WTC11 (cell line): ENCODE measurements around the gene PCGF3. TPM values are rescaled to one million over a fixed set of nuclear protein-coding genes. Genes with fewer than 3 reads are reported as not detected.

Experiments used
- ATAC-seq: fragments of 200-7000 bp; cut with Tn5 transposase; 2 replicates; pipeline ENCODE4 v1.10.0; 2021; ENCODE audit warnings: mild to moderate bottlenecking, moderate library complexity
- CTCF ChIA-PET: fragments of 300-600 bp; sonication (Branson Sonifier 250); formaldehyde crosslinking; loops from one replicate; lab custom pipeline; 2021; ENCODE audit warnings: antibody characterized with exemption; lab: Charles Lee
- POLR2A ChIA-PET: fragments of 350-600 bp; sonication (Branson Sonifier 250); formaldehyde crosslinking; loops from one replicate; lab custom pipeline; 2021; ENCODE audit warnings: antibody characterized with exemption; lab: Charles Lee
- DNase-seq: peaks from one replicate; pipeline ENCODE4 v3.0.0; 2021; ENCODE audit warnings: low spot score
- H3K27ac Mint-ChIP-seq: 2 replicates; pipeline ENCODE4 v1.8.0; 2021; ENCODE audit warnings: mixed read lengths
- H3K27me3 Mint-ChIP-seq: 2 replicates; pipeline ENCODE4 v1.8.0; 2021; ENCODE audit warnings: low read depth, mild to moderate bottlenecking, moderate library complexity, mixed read lengths
- H3K36me3 Mint-ChIP-seq: 2 replicates; pipeline ENCODE4 v1.8.0; 2021; ENCODE audit warnings: mixed read lengths
- H3K4me1 Mint-ChIP-seq: 2 replicates; pipeline ENCODE4 v1.8.0; 2022; ENCODE audit warnings: mixed read lengths
- H3K4me3 Mint-ChIP-seq: 2 replicates; pipeline ENCODE4 v1.8.0; 2021; ENCODE audit warnings: mild to moderate bottlenecking, moderate library complexity, mixed read lengths
- H3K9me3 Mint-ChIP-seq: 2 replicates; pipeline ENCODE4 v1.8.0; 2021; ENCODE audit warnings: mixed read lengths
- AR ChIP-seq: fragments of 250-450 bp; sonication (Bioruptor Pico); IDR thresholded peaks from 2 replicates; pipeline ENCODE4 v1.9.0; 2021; ENCODE audit warnings: mild to moderate bottlenecking
- CBFB ChIP-seq: sonication (generic); formaldehyde crosslinking; IDR thresholded peaks from 2 replicates; pipeline ENCODE4 v1.8.1; 2022; ENCODE audit warnings: mild to moderate bottlenecking, low read depth, missing genetic modification reagents
- CREB1 ChIP-seq: sonication (generic); formaldehyde crosslinking; IDR thresholded peaks from 2 replicates; pipeline ENCODE4 v1.8.0; 2023; ENCODE audit warnings: mild to moderate bottlenecking, missing genetic modification reagents
- E2F5 ChIP-seq: sonication (generic); formaldehyde crosslinking; IDR thresholded peaks from 2 replicates; pipeline ENCODE4 v1.8.1; 2022; ENCODE audit warnings: mild to moderate bottlenecking, moderate library complexity, missing genetic modification reagents
- FOXK1 ChIP-seq: sonication (generic); formaldehyde crosslinking; IDR thresholded peaks from 2 replicates; pipeline ENCODE4 v1.8.0; 2022; ENCODE audit warnings: mild to moderate bottlenecking, moderate library complexity, missing genetic modification reagents
- HMGXB4 ChIP-seq: sonication (generic); formaldehyde crosslinking; IDR thresholded peaks from 2 replicates; pipeline ENCODE4 v1.8.1; 2023; ENCODE audit warnings: mild to moderate bottlenecking, moderate library complexity, missing genetic modification reagents
- JAZF1 ChIP-seq: fragments of 250-450 bp; sonication (Bioruptor Pico); IDR thresholded peaks from 2 replicates; pipeline ENCODE4 v1.9.0; 2021; ENCODE audit warnings: moderate library complexity, mild to moderate bottlenecking, inconsistent platforms
- NR3C1 ChIP-seq: sonication (generic); formaldehyde crosslinking; conservative IDR thresholded peaks from 2 replicates; pipeline ENCODE4 v1.8.1; 2023; ENCODE audit warnings: low read depth, mild to moderate bottlenecking, missing genetic modification reagents
- PRDM15 ChIP-seq: sonication (generic); formaldehyde crosslinking; IDR thresholded peaks from 2 replicates; pipeline ENCODE4 v1.8.0; 2022; ENCODE audit warnings: missing genetic modification reagents
- SP1 ChIP-seq: sonication (generic); formaldehyde crosslinking; conservative IDR thresholded peaks from 2 replicates; pipeline ENCODE4 v1.8.1; 2022; ENCODE audit warnings: missing genetic modification reagents
- TCF7 ChIP-seq: sonication (generic); formaldehyde crosslinking; IDR thresholded peaks from 2 replicates; pipeline ENCODE4 v1.8.0; 2022; ENCODE audit warnings: mild to moderate bottlenecking, low read depth, missing genetic modification reagents, moderate library complexity
- TEAD4 ChIP-seq: sonication (generic); formaldehyde crosslinking; IDR thresholded peaks from 2 replicates; pipeline ENCODE4 v1.8.0; 2022; ENCODE audit warnings: mild to moderate bottlenecking, missing genetic modification reagents
- ZBTB21 ChIP-seq: sonication (generic); formaldehyde crosslinking; IDR thresholded peaks from 2 replicates; pipeline ENCODE4 v1.8.1; 2023; ENCODE audit warnings: mild to moderate bottlenecking, missing genetic modification reagents, borderline replicate concordance
- ZNF281 ChIP-seq: sonication (generic); formaldehyde crosslinking; IDR thresholded peaks from 2 replicates; pipeline ENCODE4 v1.8.0; 2023; ENCODE audit warnings: mild to moderate bottlenecking, missing genetic modification reagents
- ZNF317 ChIP-seq: sonication (generic); formaldehyde crosslinking; IDR thresholded peaks from 2 replicates; pipeline ENCODE4 v1.8.1; 2023; ENCODE audit warnings: low read depth, mild to moderate bottlenecking, moderate library complexity, missing genetic modification reagents, borderline replicate concordance
- ZNF423 ChIP-seq: fragments of 250-450 bp; sonication (Bioruptor Pico); IDR thresholded peaks from 2 replicates; pipeline ENCODE4 v2.1.2; 2022; ENCODE audit warnings: mild to moderate bottlenecking, moderate library complexity
- ZNF512 ChIP-seq: sonication (generic); formaldehyde crosslinking; IDR thresholded peaks from 2 replicates; pipeline ENCODE4 v1.8.1; 2022; ENCODE audit warnings: missing genetic modification reagents, borderline replicate concordance
- total RNA-seq: library from RNA; stranded (reverse); gene quantifications from 3 replicates; pipeline ENCODE4 v1.2.3, GENCODE V29; 2021

The PCGF3 gene
- total RNA-seq, 1 experiment from 2014 or later = 65.7 TPM

- no peak for TF ChIP-seq ZNF423 (CRISPR knock-in tag)
These were observed 38.7 kb downstream of the PCGF3 start (continued) for GRCh38 chr4:744212-744841.

GRCh38 chr4:747546-748170, 42.0 kb downstream of the PCGF3 start:
- H3K36me3 Mint-ChIP-seq = peaks cover 34% of the 10 kb centered on the region

GRCh38 chr4:748461-748860, 42.8 kb downstream of the PCGF3 start:
- H3K27ac Mint-ChIP-seq = no peak overlapping the region
- H3K9me3 Mint-ChIP-seq = peaks cover 3% of the 10 kb centered on the region; the same call in 1 of the 2 replicates
- no peak for ATAC-seq
- no peak overlapping the region for H3K4me3 Mint-ChIP-seq
- no peak for TF ChIP-seq ZBTB21 (CRISPR knock-in tag)
- no peak for TF ChIP-seq ZNF512 (CRISPR knock-in tag)
- TF ChIP-seq FOXK1 (CRISPR knock-in tag) = no peak
- TF ChIP-seq ZNF281 = no peak
- no peak for TF ChIP-seq TCF7 (CRISPR knock-in tag)
- TF ChIP-seq TEAD4 (CRISPR knock-in tag) = no peak
- TF ChIP-seq HMGXB4 (CRISPR knock-in tag) = no peak
- TF ChIP-seq PRDM15 (CRISPR knock-in tag) = no peak
- no peak for TF ChIP-seq E2F5 (CRISPR knock-in tag)
- no peak for TF ChIP-seq CBFB (CRISPR knock-in tag)
- no peak for TF ChIP-seq CREB1 (CRISPR knock-in tag)
- H3K4me1 Mint-ChIP-seq = no peaks in the 10 kb centered on the region
- no peak for DNase-seq
- ChIA-PET POLR2A (no interaction called here), CTCF (no interaction called here)
- no peaks in the 10 kb centered on the region for H3K27me3 Mint-ChIP-seq
- peaks cover 33% of the 10 kb centered on the region for H3K36me3 Mint-ChIP-seq

More at GRCh38 chr4:747546-748170, 42.0 kb downstream of the PCGF3 start:
- Mint-ChIP-seq H3K4me1 (no peaks in the 10 kb centered on the region), H3K4me3 (no peak overlapping the region), H3K27me3 (no peaks in the 10 kb centered on the region), H3K9me3 (peaks cover 3% of the 10 kb centered on the region; the same call in 1 of the 2 replicates), H3K27ac (no peak overlapping the region; the same call in 1 of the 2 replicates)
- CTCF ChIA-PET = no interaction called here
- DNase-seq = no peak
- TF ChIP-seq SP1 (CRISPR knock-in tag) (no peak), AR (CRISPR knock-in tag) (no peak), JAZF1 (CRISPR knock-in tag) (no peak), FOXK1 (CRISPR knock-in tag) (no peak), ZNF317 (CRISPR knock-in tag) (no peak), NR3C1 (CRISPR knock-in tag) (no peak)
- no peak for ATAC-seq
- POLR2A ChIA-PET = no interaction called here
